ENCODE measurements around the gene KLHDC8A. TPM values are rescaled to one million over a fixed set of nuclear protein-coding genes. Genes with fewer than 3 reads are reported as not detected.
A peak's percentile ranks its signal among the peaks of the same experiment; 100 is the strongest.
"Not testable (repeated sequence)": the region's sequence is repeated elsewhere in the genome, so short reads cannot be mapped to it uniquely, and the experiment has no call there.

KLHDC8A gene, protein sequence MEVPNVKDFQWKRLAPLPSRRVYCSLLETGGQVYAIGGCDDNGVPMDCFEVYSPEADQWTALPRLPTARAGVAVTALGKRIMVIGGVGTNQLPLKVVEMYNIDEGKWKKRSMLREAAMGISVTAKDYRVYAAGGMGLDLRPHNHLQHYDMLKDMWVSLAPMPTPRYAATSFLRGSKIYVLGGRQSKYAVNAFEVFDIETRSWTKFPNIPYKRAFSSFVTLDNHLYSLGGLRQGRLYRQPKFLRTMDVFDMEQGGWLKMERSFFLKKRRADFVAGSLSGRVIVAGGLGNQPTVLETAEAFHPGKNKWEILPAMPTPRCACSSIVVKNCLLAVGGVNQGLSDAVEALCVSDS
- total RNA-seq (10 to 100 TPM in 1 of 2 donors, 1 to 10 TPM in 1; 9.9 to 12.0 TPM), polyA plus RNA-seq (ENCODE audit: insufficient read length in 2 of 2) (10 to 100 TPM; 49.9 to 56.8 TPM)
- long read RNA-seq, donor 1, partial matches to known transcripts: 17 of 22 reads
- long read RNA-seq, donor 1, other reads (novel, unspliced or antisense): 0 of 22 reads
- long read RNA-seq, donor 2, partial matches to known transcripts: 0 of 3 reads
- long read RNA-seq, donor 2, other reads (novel, unspliced or antisense): 0 of 3 reads
- long read RNA-seq, donor 3, partial matches to known transcripts: 0 of 5 reads
- long read RNA-seq, donor 3, other reads (novel, unspliced or antisense): 0 of 5 reads
- long read RNA-seq, donor 4: 0 reads

DNA sequence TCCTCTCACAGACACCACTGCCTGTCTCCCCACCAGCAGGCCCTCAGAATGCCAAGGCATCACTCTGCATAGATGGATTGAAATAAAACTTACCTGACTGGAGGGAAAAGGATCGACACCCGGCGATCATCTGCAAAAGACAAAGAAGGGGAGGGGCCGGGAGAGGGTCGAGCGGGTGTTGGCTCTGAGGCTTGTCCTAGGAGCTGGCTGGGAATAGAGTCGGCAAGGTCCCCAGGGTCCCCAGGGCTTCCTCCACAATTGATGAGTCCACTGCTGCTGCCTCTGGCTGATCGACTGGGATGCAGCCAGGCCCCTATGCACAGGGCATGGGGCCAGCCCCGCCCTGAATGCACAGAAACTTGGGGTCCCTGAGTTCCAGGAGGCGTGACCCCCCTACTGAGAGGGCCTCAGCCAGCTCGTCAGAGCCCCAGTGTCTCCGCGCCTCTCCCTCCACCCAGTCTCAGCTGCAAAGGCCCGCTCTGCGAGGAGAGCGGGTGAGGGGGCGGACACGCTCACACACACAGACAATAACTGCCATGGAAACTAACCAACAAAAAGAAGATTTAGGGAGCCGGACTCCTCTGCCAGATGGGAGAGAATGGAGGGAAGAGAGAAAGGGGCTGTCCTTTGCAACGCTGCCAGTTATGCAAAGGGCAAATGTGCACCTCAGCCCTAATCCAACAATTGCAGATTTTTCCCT is at the start of gene KLHDC8A:
Gene KLHDC8A, minus strand, starts transcription at position 483 of the 700 bp plus-strand sequence. CDS start 13,318 bp downstream, outside the sequence.
- DNase-seq (ENCODE audit: low read depth in 4 of 6, low spot score in 6 of 6): peak in 4 of 6 donors; percentile 72 to 94 (median 89)
- Histone ChIP-seq H3K4me1 (ENCODE audit: control insufficient read depth, insufficient read depth, low read length) (peaks cover 52% of the 10 kb centered on the region), H3K27me3 (ENCODE audit: control insufficient read depth, insufficient read depth, low read length) (no peaks in the 10 kb centered on the region), H3K4me3 (ENCODE audit: low read depth, low read length) (peak within 1 kb of the TSS; percentile 43), H3K27ac (ENCODE audit: low read depth, low read length) (peak within 1 kb of the TSS; percentile 90), H3K36me3 (ENCODE audit: control insufficient read depth, insufficient read depth, low read length) (peaks cover 4% of the 10 kb centered on the region), H3K9me3 (ENCODE audit: control insufficient read depth, insufficient read depth, low read length) (no peaks in the 10 kb centered on the region)
- WGBS (ENCODE audit: insufficient coverage): 7% methylated on average over 13 of the region's 20 CpGs

DNA sequence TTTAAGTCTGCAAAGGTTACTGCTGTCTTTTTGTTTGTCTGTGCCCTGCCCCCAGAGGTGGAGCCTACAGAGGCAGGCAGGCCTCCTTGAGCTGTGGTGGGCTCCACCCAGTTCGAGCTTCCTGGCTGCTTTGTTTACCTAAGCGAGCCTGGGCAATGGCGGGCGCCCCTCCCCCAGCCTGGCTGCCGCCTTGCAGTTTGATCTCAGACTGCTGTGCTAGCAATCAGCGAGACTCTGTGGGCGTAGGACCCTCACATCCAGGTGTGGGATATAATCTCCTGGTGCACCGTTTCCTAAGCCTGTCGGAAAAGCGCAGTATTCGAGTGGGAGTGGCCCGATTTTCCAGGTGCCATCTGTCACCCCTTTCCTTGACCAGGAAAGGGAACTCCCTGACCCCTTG is 49.5 kb upstream of the KLHDC8A start:
- not testable (repeated sequence) for H3K4me1 ChIP-seq (ENCODE audit: control insufficient read depth, insufficient read depth, low read length); H3K36me3 ChIP-seq (ENCODE audit: control insufficient read depth, insufficient read depth, low read length); H3K27ac ChIP-seq (ENCODE audit: low read depth, low read length); DNase-seq (ENCODE audit: low read depth in 4 of 6, low spot score in 6 of 6); H3K9me3 ChIP-seq (ENCODE audit: control insufficient read depth, insufficient read depth, low read length); H3K4me3 ChIP-seq (ENCODE audit: low read depth, low read length); H3K27me3 ChIP-seq (ENCODE audit: control insufficient read depth, insufficient read depth, low read length)
- 96% methylated on average over 7 of the region's 12 CpGs for WGBS (ENCODE audit: insufficient coverage)

DNA sequence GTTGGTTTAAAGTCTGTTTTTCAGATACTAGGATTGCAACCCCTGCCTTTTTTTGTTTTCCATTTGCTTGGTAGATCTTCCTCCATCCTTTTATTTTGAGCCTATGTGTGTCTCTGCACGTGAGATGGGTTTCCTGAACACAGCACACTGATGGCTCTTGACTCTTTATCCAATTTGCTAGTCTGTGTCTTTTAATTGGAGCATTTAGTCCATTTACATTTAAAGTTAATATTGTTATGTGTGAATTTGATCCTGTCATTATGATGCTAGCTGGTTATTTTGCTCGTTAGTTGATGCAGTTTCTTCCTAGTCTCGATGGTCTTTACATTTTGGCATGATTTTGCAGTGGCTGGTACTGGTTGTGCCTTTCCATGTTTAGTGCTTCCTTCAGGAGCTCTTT is 47.8 kb upstream of the KLHDC8A start:
- WGBS (ENCODE audit: insufficient coverage): no CpG with 5 or more reads among the region's 3 CpGs

DNA sequence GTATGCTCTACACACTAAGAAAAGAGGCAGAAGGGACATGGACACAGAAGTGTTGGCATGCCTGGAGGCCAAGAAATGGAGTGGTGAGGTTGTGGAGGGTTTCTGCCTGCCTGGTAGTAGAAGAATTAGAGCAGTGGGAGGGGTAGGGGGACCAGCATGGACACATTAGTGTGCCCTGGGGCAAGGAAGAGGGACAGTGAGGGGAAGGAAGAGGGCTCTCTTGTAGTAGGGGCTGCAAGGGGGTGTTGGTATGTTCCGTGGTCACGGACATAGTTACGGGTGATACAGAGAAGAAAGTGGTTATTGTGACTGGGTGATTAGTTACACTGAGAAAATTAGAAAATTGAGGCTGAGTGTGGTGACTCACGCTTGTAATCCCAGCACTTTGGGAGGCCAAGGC is 41.9 kb upstream of the KLHDC8A start:
- H3K27ac ChIP-seq (ENCODE audit: low read depth, low read length): no peak overlapping the region
- H3K4me3 ChIP-seq (ENCODE audit: low read depth, low read length): no peak overlapping the region
- H3K36me3 ChIP-seq (ENCODE audit: control insufficient read depth, insufficient read depth, low read length): no peaks in the 10 kb centered on the region
- H3K9me3 ChIP-seq (ENCODE audit: control insufficient read depth, insufficient read depth, low read length): no peaks in the 10 kb centered on the region
- H3K27me3 ChIP-seq (ENCODE audit: control insufficient read depth, insufficient read depth, low read length): no peaks in the 10 kb centered on the region
- DNase-seq (ENCODE audit: low read depth in 4 of 6, low spot score in 6 of 6): no peak
- no peaks in the 10 kb centered on the region for H3K4me1 ChIP-seq (ENCODE audit: control insufficient read depth, insufficient read depth, low read length)
- WGBS (ENCODE audit: insufficient coverage): 90% methylated on average over 3 of the region's 4 CpGs

More for the DNA sequence above, 47.8 kb upstream of the KLHDC8A start:
- H3K9me3 ChIP-seq (ENCODE audit: control insufficient read depth, insufficient read depth, low read length); H3K36me3 ChIP-seq (ENCODE audit: control insufficient read depth, insufficient read depth, low read length); H3K27me3 ChIP-seq (ENCODE audit: control insufficient read depth, insufficient read depth, low read length); H3K4me1 ChIP-seq (ENCODE audit: control insufficient read depth, insufficient read depth, low read length); H3K27ac ChIP-seq (ENCODE audit: low read depth, low read length); DNase-seq (ENCODE audit: low read depth in 4 of 6, low spot score in 6 of 6); H3K4me3 ChIP-seq (ENCODE audit: low read depth, low read length): not testable (repeated sequence)

DNA sequence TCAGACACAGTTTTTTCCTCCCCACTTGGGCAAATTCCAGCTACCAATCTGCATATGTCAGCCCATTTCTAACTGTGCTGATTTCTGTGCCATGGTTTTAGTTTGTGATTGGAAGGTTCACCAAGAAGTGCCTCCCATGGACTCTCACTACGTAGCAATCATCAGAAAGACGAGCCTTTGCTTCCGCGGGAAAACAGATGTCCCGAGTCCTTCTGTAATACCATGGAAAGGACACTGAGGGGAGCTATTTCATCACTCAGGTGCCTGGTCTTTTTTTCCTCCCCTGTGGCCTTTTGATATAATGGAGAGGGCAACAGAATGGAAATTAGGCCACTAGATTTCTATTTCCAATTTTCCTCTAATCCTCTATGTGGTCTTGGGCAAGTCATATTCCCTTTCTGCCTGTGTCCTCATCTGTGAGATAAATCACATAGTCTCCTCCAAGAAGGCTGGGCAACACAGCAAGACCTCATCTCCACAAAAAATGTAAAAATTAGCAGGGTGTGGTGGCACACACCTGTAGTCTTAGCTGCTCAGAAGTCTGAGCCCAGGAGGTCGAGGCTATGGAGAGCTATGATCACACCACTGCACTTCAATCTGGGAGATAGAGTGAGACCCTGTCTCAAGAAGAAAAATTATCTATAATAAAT is 40.4 kb upstream of the KLHDC8A start:
- WGBS (ENCODE audit: insufficient coverage): no CpG with 5 or more reads among the region's 6 CpGs
- H3K4me3 ChIP-seq (ENCODE audit: low read depth, low read length): no peak overlapping the region
- H3K36me3 ChIP-seq (ENCODE audit: control insufficient read depth, insufficient read depth, low read length): no peaks in the 10 kb centered on the region
- H3K4me1 ChIP-seq (ENCODE audit: control insufficient read depth, insufficient read depth, low read length): no peaks in the 10 kb centered on the region
- H3K27ac ChIP-seq (ENCODE audit: low read depth, low read length): no peak overlapping the region
- no peaks in the 10 kb centered on the region for H3K27me3 ChIP-seq (ENCODE audit: control insufficient read depth, insufficient read depth, low read length)
- no peaks in the 10 kb centered on the region for H3K9me3 ChIP-seq (ENCODE audit: control insufficient read depth, insufficient read depth, low read length)
- peak in 2 of 6 donors; percentile 60 to 69 for DNase-seq (ENCODE audit: low read depth in 4 of 6, low spot score in 6 of 6)

DNA sequence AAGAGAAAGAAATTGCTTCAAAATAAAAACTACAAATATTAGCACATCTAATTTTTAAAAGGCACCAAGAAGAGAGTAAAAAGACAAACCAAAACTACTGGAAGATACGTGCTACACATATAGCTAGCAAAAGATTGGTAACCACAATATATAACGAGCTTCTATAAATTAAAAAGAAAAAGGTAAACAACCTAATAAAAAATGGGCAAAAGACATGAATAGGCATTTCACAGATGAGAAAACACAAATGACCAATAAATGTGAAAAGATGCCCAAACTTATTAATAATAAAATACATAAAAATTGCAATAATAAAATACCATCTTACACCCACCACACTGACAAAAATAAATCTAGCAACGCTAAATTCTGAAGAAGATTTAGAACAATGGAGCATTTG is 38.9 kb upstream of the KLHDC8A start:
- WGBS (ENCODE audit: insufficient coverage): no CpG with 5 or more reads among the region's 3 CpGs
- Histone ChIP-seq H3K9me3 (ENCODE audit: control insufficient read depth, insufficient read depth, low read length) (no peaks in the 10 kb centered on the region), H3K27ac (ENCODE audit: low read depth, low read length) (no peak overlapping the region), H3K4me1 (ENCODE audit: control insufficient read depth, insufficient read depth, low read length) (no peaks in the 10 kb centered on the region), H3K36me3 (ENCODE audit: control insufficient read depth, insufficient read depth, low read length) (no peaks in the 10 kb centered on the region), H3K27me3 (ENCODE audit: control insufficient read depth, insufficient read depth, low read length) (no peaks in the 10 kb centered on the region), H3K4me3 (ENCODE audit: low read depth, low read length) (no peak overlapping the region)
- no peak for DNase-seq (ENCODE audit: low read depth in 4 of 6, low spot score in 6 of 6)

DNA sequence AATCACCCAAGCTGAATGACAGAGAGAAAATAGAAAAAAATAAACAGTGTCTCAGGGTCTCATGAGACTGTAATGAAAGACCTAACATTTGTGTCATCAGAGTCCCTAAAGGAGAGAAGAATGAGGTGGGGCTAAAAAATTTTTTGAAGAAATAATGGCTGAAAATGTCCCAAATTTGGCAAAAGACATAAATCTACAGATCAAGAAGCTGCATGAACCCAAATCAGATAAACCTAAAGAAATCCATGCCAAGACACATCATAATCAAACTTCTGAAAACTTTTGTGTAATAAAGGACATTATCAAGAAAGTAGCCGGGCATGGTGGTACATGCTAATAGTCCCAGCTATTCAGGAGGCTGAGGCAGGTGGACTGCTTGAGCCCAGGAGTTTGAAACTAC is 35.9 kb upstream of the KLHDC8A start:
- H3K9me3 ChIP-seq (ENCODE audit: control insufficient read depth, insufficient read depth, low read length): no peaks in the 10 kb centered on the region
- no peaks in the 10 kb centered on the region for H3K27me3 ChIP-seq (ENCODE audit: control insufficient read depth, insufficient read depth, low read length)
- DNase-seq (ENCODE audit: low read depth in 4 of 6, low spot score in 6 of 6): no peak
- no peaks in the 10 kb centered on the region for H3K36me3 ChIP-seq (ENCODE audit: control insufficient read depth, insufficient read depth, low read length)
- no CpG with 5 or more reads among the region's 1 CpG for WGBS (ENCODE audit: insufficient coverage)
- no peaks in the 10 kb centered on the region for H3K4me1 ChIP-seq (ENCODE audit: control insufficient read depth, insufficient read depth, low read length)
- no peak overlapping the region for H3K4me3 ChIP-seq (ENCODE audit: low read depth, low read length)
- no peak overlapping the region for H3K27ac ChIP-seq (ENCODE audit: low read depth, low read length)

DNA sequence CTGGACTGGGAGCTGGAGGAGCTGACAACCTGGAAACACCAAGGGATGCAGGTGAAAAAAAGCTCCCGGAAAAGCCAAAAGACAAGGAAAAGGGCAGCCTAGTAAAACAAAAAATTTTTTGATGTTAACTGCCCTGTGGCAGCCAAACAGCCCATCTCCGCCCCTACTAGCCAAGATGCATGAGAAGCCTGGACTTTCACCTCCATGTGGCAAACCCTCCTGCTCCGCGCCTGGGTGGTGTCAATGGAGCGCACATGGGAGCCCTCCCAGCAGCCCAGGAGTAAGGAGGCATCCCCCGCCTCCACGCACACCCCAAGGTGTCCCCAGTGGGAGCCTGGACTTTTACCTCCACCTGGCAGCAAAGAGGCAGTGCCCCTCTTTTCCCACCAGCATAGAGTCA is 34.7 kb upstream of the KLHDC8A start:
- H3K4me1 ChIP-seq (ENCODE audit: control insufficient read depth, insufficient read depth, low read length): no peaks in the 10 kb centered on the region
- no peak overlapping the region for H3K27ac ChIP-seq (ENCODE audit: low read depth, low read length)
- no peak overlapping the region for H3K4me3 ChIP-seq (ENCODE audit: low read depth, low read length)
- no peaks in the 10 kb centered on the region for H3K36me3 ChIP-seq (ENCODE audit: control insufficient read depth, insufficient read depth, low read length)
- 96% methylated on average over 5 of the region's 7 CpGs for WGBS (ENCODE audit: insufficient coverage)
- DNase-seq (ENCODE audit: low read depth in 4 of 6, low spot score in 6 of 6): no peak
- H3K9me3 ChIP-seq (ENCODE audit: control insufficient read depth, insufficient read depth, low read length): no peaks in the 10 kb centered on the region
- H3K27me3 ChIP-seq (ENCODE audit: control insufficient read depth, insufficient read depth, low read length): no peaks in the 10 kb centered on the region

DNA sequence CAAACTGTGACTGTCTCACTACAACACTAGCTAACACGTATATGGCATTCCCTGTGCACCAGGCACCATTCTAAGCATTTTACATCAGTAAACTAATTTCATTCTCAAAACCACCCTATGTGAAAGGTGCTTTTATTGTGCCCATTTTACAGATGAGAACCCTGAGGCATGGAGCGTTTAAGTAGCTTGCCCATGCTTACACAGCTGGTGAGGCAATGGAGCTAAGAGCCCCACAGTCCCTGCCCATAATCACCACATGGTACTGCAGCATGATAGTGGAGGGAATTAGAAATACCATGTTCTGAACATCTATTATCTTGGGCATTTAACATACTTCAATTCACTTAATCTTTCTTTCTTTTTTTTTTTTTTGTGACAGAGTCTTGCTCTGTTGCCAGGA is 31.1 kb upstream of the KLHDC8A start:
- Histone ChIP-seq H3K4me3 (ENCODE audit: low read depth, low read length) (no peak overlapping the region), H3K36me3 (ENCODE audit: control insufficient read depth, insufficient read depth, low read length) (no peaks in the 10 kb centered on the region), H3K27ac (ENCODE audit: low read depth, low read length) (no peak overlapping the region), H3K27me3 (ENCODE audit: control insufficient read depth, insufficient read depth, low read length) (no peaks in the 10 kb centered on the region), H3K9me3 (ENCODE audit: control insufficient read depth, insufficient read depth, low read length) (no peaks in the 10 kb centered on the region), H3K4me1 (ENCODE audit: control insufficient read depth, insufficient read depth, low read length) (peaks cover 2% of the 10 kb centered on the region)
- no peak for DNase-seq (ENCODE audit: low read depth in 4 of 6, low spot score in 6 of 6)
- 100% methylated on average over 1 of the region's 2 CpGs for WGBS (ENCODE audit: insufficient coverage)

Data from spinal cord (tissue), 10 donors.